ENCODE results near the gene NLRP12.

The NLRP12 gene

GRCh38 chr19:53786744-53787143 lies 37.4 kb downstream of the NLRP12 start:
- TF ChIP-seq TSHZ2 (CRISPR knock-in tag; IDR thresholded peaks at IDR 0.05) = no peak
- no peak for TF ChIP-seq PPARA (CRISPR knock-in tag; IDR thresholded peaks at IDR 0.05; ENCODE audit: borderline replicate concordance)
- no peak for TF ChIP-seq GLIS3 (CRISPR knock-in tag; IDR thresholded peaks at IDR 0.05)
- TF ChIP-seq ZFP30 (CRISPR knock-in tag; IDR thresholded peaks at IDR 0.05) = no peak
- no peak for TF ChIP-seq CSDC2 (CRISPR knock-in tag; IDR thresholded peaks at IDR 0.05)
- no peak for TF ChIP-seq BACH2 (CRISPR knock-in tag; IDR thresholded peaks at IDR 0.05; ENCODE audit: borderline replicate concordance)
- TF ChIP-seq TOX (CRISPR knock-in tag; IDR thresholded peaks at IDR 0.05; ENCODE audit: borderline replicate concordance) = no peak
- no peak for TF ChIP-seq CREB5 (CRISPR knock-in tag; IDR thresholded peaks at IDR 0.05; ENCODE audit: low read depth)
- TF ChIP-seq ESRRG (CRISPR knock-in tag; IDR thresholded peaks at IDR 0.05) = no peak
- TF ChIP-seq ISL1 (CRISPR knock-in tag; IDR thresholded peaks at IDR 0.05) = no peak
- no peak for TF ChIP-seq ZFP3 (CRISPR knock-in tag; IDR thresholded peaks at IDR 0.05)
- no peak for TF ChIP-seq RARB (CRISPR knock-in tag; IDR thresholded peaks at IDR 0.05)
- no peak for TF ChIP-seq ZNF565 (CRISPR knock-in tag; conservative IDR thresholded peaks at IDR 0.05; ENCODE audit: low read depth)
- TF ChIP-seq TCF4 (CRISPR knock-in tag; IDR thresholded peaks at IDR 0.05; ENCODE audit: borderline replicate concordance) = no peak
- no peak for TF ChIP-seq CSRNP3 (CRISPR knock-in tag; IDR thresholded peaks at IDR 0.05)
- TF ChIP-seq ARNTL (CRISPR knock-in tag; IDR thresholded peaks at IDR 0.05; ENCODE audit: borderline replicate concordance, low read depth) = no peak
- no peak for TF ChIP-seq ZC3H10 (CRISPR knock-in tag; IDR thresholded peaks at IDR 0.05)
- no peak for TF ChIP-seq ZNF70 (CRISPR knock-in tag; IDR thresholded peaks at IDR 0.05)
- TF ChIP-seq OSR1 (CRISPR knock-in tag; IDR thresholded peaks at IDR 0.05) = no peak
- ATAC-seq = no peak

- ATAC-seq = no peak
- no peak for TF ChIP-seq BACH2 (CRISPR knock-in tag; IDR thresholded peaks at IDR 0.05; ENCODE audit: borderline replicate concordance)
- TF ChIP-seq PATZ1 (CRISPR knock-in tag; IDR thresholded peaks at IDR 0.05; ENCODE audit: borderline replicate concordance) = no peak
- no peak for TF ChIP-seq ISL1 (CRISPR knock-in tag; IDR thresholded peaks at IDR 0.05)
- no peak for TF ChIP-seq ARNTL (CRISPR knock-in tag; IDR thresholded peaks at IDR 0.05; ENCODE audit: borderline replicate concordance, low read depth)
- TF ChIP-seq TSHZ2 (CRISPR knock-in tag; IDR thresholded peaks at IDR 0.05) = no peak
- no peak for TF ChIP-seq RARB (CRISPR knock-in tag; IDR thresholded peaks at IDR 0.05)
- no peak for TF ChIP-seq POU6F1 (CRISPR knock-in tag; IDR thresholded peaks at IDR 0.05; ENCODE audit: borderline replicate concordance, low read depth)
- no peak for TF ChIP-seq CSRNP3 (CRISPR knock-in tag; IDR thresholded peaks at IDR 0.05)
- TF ChIP-seq GLIS3 (CRISPR knock-in tag; IDR thresholded peaks at IDR 0.05) = no peak
- TF ChIP-seq ZNF565 (CRISPR knock-in tag; conservative IDR thresholded peaks at IDR 0.05; ENCODE audit: low read depth) = no peak
These were observed 38.8 kb downstream of the NLRP12 start for GRCh38 chr19:53785196-53785889.

Measured in SK-N-SH treated with all-trans-retinoic acid at 6 μM for 48 hours (cell line).